HL-60 (cell line): ENCODE measurements around the gene RAB9B.

Source experiments
- DNase-seq, 2 experiments: peaks; one replicate each; pipeline ENCODE4 v3.0.0-alpha.2; 2010 to 2020; ENCODE audit warnings: low read depth in 1 of 2, low spot score in 1 of 2
- H3K27ac ChIP-seq: fragments of 250-450 bp; sonication (Bioruptor Pico); replicated peaks from 2 replicates; pipeline ENCODE4 v1.5.1; 2020; ENCODE audit warnings: mild to moderate bottlenecking, moderate library complexity
- H3K27me3 ChIP-seq: fragments of 250-450 bp; sonication (Bioruptor Pico); 2 replicates; pipeline ENCODE4 v1.5.1; 2021; ENCODE audit warnings: mild to moderate bottlenecking, moderate library complexity; ENCODE audit not compliant: insufficient read depth, poor library complexity, severe bottlenecking
- H3K4me3 ChIP-seq: replicated peaks from 2 replicates; pipeline ENCODE4 v1.5.1; 2011; ENCODE audit warnings: mild to moderate bottlenecking, control low read depth, low read length; ENCODE audit not compliant: insufficient read depth
- CTCF ChIP-seq: IDR thresholded peaks from one replicate; pipeline ENCODE4 v1.5.1; 2011; ENCODE audit warnings: low read length, control low read depth, inconsistent platforms; ENCODE audit not compliant: insufficient read depth
- GABPA ChIP-seq: IDR thresholded peaks from 2 replicates; pipeline ENCODE4 v1.6.1; 2012; ENCODE audit warnings: low read depth
- POLR2AphosphoS5 ChIP-seq: IDR thresholded peaks from 2 replicates; pipeline ENCODE4 v1.6.1; 2012; ENCODE audit warnings: low read depth
- REST ChIP-seq: IDR thresholded peaks from 2 replicates; pipeline ENCODE4 v1.6.1; 2012; ENCODE audit warnings: low read depth; ENCODE audit not compliant: insufficient replicate concordance
- SPI1 ChIP-seq: IDR thresholded peaks from 2 replicates; pipeline ENCODE4 v1.6.1; 2012; ENCODE audit warnings: low read depth, mild to moderate bottlenecking, borderline replicate concordance

The RAB9B gene

GRCh38 chrX:103805860-103806259, 26.2 kb downstream of the RAB9B start:
- no peak overlapping the region for H3K4me3 ChIP-seq
- DNase-seq = no peak
- peaks cover 5% of the 10 kb centered on the region for H3K27me3 ChIP-seq
- no peak overlapping the region for H3K27ac ChIP-seq
- TF ChIP-seq POLR2AphosphoS5 = no peak
- no peak for TF ChIP-seq SPI1
- no peak for TF ChIP-seq GABPA
- TF ChIP-seq REST = no peak
- TF ChIP-seq CTCF = no peak

- Histone ChIP-seq H3K27ac (no peak overlapping the region), H3K27me3 (peaks cover 5% of the 10 kb centered on the region)
- TF ChIP-seq POLR2AphosphoS5 (no peak), SPI1 (no peak), CTCF (no peak), GABPA (no peak), REST (no peak)
These were observed 31.7 kb downstream of the RAB9B start for GRCh38 chrX:103800318-103800717.

GRCh38 chrX:103797691-103798090, 34.4 kb downstream of the RAB9B start:
- Histone ChIP-seq H3K27ac (no peak overlapping the region), H3K27me3 (no peaks in the 10 kb centered on the region), H3K4me3 (no peak overlapping the region)
- DNase-seq = no peak
- TF ChIP-seq GABPA (no peak), POLR2AphosphoS5 (no peak), SPI1 (no peak), CTCF (no peak), REST (no peak)

More at GRCh38 chrX:103800318-103800717, 31.7 kb downstream of the RAB9B start:
- no peak for DNase-seq
- no peak overlapping the region for H3K4me3 ChIP-seq
